Stimulated activated CD4-positive, alpha-beta T cell treated with anti-CD3 and anti-CD28 coated beads, Interleukin-2, amount 100 ng/mL, for 24 hours (primary cell): ENCODE results near the gene TEFM.
"Not testable (repeated sequence)": the region's sequence is repeated elsewhere in the genome, so short reads cannot be mapped to it uniquely, and the experiment has no call there.

Experiments used
- DNase-seq, 2 donors: peaks; one replicate each; pipeline ENCODE4 v3.0.0-alpha.2; 2020

Gene TEFM, protein sequence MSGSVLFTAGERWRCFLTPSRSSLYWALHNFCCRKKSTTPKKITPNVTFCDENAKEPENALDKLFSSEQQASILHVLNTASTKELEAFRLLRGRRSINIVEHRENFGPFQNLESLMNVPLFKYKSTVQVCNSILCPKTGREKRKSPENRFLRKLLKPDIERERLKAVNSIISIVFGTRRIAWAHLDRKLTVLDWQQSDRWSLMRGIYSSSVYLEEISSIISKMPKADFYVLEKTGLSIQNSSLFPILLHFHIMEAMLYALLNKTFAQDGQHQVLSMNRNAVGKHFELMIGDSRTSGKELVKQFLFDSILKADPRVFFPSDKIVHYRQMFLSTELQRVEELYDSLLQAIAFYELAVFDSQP

DNA sequence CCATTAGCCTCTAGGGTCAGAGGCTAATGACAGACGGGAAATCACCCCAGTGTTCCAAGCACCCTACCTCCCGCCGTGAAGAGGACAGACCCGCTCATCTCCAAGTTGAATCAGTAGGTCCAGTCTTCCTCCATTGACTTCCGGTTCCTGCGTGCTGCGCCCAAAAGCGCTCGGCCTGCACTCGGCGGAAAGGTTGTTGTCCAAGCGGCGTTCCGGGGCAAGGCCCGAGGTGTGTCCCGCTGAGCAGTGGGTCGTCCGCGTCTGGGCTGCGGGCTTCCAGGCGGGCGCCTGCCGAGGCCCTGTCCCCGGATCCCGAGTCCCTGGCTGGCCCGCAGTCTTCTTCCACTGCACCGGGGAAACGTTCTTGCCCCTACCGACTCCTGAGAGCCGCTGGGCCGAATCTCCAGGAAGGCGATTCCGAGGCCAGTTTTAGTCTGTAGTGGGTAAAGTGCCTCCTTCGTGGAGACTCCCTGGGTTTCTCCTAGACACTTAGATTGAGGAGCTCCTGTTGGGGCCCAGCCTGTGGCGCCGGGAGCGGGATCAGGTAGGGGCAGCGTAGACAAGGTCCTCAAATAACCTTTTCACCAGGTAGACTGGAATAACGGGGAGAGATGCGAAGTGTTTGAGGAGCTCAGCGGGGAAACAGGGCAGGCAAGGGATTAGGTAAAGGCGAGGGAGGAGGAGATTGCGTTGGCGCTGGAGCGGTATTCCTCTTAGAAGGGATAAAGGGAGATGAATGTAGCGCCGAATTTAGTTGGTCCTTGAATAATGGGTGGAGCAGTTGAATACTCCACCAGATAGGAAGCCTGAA is at the start of gene TEFM:
Gene TEFM (minus strand): TSS at position 138 of the 811 bp plus-strand sequence. CDS start 40 bp downstream, at position 98.
- DNase-seq, result peak; percentile 88 to 92

DNA sequence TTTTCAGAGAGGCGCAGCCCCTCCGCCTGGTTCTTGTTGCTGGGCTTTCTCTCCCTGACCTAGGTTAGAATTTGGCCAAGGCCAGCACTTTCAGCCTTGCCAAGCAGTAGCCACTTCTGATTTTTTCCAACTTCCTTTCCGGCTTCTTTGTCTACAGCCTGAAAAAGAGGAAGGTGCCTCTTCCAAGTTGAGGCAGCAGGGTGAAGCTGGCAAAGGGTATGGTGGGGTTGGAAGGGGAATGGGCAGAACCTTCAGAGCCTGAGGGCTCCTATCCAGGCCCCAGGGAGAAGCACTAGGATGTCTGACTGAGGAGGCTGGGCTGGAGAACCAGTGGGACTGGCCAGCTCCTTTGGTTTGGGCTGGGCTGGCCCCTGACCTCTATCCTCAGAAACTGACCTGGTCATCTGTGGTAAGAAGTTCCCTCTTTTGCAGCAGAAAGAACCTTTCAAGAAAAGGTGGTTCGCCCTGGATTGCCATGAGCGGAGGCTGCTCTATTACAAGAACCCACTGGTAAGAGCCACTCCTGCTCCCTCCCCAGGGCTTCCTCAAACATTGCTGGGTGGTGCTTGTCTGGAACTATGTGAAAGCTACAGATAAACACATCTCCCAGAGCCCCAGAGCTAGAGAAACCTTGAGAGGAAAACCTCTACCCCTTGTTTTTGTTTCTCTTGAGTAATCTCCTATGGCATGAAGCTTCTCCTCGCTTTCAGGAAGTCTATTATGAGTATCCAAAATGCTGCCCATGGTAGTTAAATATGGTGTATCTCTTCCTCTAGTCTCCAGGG is 48.2 kb upstream of the TEFM start:
- DNase-seq, result no peak

DNA sequence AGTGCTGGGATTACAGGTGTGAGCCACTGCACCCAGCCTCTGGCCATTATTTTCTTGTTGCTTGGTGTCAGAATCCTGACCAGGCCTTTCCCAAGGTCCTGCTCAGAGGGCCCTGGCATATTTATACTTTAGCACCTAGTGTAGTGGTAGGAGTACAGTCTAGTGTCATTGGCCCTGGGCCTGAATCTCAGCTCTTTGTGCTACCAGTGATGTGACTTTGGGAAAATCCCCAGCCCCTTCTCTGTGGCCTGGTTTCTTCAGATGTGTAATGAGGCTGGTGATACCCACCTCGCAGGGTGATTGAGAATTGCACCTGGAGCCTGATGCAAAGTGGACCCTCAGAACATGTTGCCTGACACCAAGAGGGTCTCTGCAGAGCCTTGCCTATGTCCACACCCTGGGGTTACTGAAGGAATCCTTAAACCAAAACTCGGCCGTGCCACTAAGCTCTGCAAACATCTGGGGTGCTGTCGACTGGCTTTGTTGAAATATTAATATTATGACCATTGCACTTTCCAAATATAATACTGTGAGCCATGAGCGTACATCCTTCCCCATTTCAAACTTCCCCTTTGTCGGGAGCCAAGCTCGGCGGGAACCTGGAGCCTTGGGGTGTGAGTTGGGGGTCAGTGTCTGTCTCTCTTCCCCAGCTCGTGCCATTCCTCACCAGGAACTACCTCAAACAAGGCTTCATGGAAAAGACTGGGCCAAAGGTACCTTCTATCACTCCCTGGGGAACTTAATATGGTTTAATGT is 46.8 kb upstream of the TEFM start:
- DNase-seq, result no peak

DNA sequence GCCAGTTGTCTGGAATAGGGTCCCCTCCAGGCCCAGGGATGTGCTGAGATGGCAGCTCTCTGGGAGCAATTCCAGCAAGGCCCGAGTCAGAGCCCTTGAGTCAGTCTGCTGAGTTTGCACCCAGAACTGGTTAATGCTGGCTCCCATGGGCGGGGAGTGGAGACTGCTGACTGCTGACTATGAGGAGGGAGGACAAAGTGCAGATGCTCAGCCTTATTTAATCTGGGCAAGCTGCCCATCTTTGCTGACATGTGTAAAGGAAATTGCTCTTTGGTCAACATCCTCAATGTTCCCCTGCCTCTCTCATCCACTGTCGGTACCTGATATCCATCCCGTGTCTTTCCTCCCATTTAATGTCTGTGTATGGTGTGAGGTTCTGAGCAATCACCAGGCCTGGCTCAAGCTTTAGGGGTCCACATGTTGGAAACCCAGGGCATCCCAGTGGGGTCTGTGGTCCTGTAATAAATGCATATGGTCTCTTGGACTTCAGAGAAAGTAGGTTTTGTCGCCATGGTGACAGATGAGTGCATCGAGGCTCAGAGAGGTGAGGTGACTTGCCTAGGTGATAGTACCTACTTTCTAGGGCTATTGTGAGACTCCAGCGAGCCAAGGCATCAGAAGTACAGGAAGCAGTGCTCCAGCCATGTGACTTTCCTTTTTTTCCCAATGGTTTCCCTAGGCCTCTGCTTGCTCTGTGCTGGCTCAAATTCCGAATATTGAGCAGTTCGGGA is 44.8 kb upstream of the TEFM start:
- DNase-seq, result no peak

DNA sequence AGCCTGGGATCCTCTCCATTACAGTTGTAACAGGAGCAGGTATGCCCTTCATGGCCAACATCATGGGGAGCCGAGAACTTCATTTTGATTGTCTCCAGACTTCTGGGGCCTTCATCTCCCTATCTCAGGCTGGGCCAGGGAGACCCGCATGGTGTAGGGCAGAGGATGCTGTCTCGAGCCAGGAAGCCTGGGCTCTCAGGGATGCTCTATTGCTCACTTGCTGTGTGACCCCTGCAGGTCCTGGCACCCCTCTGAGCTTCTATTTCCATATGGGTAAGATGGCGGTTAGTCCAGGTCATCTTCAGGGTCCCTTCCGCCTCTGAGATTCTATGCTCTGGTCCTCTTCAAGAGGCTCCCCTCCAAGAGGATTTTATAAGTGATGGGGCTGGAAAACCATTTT is 44.2 kb upstream of the TEFM start:
- DNase-seq, result no peak

DNA sequence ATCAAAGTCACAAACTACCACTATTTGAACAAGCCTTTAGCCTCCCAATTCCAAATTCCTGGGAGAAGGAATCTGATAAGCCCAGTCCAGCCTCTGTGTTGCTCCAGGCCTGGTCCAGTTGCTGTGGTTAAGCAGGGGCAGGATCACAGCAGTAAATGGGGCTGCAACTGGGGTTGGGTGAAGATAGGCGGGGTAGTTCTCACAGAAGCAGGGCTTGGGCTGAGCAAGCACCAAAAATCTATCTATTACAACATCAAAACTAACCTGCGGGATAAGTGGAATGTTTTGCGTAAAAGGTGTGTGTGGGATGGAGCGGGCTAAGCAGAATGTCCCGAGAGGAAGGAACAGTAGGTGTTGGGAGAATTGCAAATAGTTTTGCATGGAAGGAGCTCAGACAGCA is 41.8 kb upstream of the TEFM start:
- DNase-seq, result no peak

DNA sequence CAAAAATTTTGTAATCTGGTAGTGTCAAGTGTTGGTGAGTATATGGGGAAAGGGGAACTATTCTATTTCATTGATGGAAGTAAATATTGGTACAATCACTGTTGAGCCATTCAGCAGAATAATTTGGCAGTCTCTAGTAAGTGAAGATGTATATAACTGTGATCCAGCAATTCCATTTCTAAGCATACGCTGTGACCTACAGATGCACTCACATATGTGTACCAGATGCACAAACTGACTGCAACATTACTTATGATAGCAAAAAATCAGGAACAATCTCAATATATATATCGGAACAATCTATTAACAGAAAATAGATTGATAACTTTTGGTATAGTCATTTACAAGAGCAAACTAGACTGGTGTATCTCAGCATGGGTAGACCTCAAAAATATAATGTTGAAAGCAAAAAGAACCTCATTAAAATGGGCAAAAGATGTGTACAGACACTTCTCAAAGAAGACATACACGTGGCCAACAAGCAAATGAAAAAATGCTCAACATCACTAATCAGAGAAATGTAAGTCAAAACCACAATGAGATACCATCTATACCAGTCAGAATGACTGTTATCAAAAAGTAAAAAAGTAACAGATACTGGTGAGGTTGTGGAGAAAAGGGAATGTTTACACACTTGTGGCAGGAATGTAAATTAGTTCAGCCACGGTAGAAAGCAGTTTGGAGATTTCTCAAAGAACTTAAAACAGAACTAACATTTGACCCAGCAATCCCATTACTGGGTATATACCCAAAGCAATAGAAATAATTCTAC is 36.5 kb upstream of the TEFM start:
- no peak for DNase-seq

DNA sequence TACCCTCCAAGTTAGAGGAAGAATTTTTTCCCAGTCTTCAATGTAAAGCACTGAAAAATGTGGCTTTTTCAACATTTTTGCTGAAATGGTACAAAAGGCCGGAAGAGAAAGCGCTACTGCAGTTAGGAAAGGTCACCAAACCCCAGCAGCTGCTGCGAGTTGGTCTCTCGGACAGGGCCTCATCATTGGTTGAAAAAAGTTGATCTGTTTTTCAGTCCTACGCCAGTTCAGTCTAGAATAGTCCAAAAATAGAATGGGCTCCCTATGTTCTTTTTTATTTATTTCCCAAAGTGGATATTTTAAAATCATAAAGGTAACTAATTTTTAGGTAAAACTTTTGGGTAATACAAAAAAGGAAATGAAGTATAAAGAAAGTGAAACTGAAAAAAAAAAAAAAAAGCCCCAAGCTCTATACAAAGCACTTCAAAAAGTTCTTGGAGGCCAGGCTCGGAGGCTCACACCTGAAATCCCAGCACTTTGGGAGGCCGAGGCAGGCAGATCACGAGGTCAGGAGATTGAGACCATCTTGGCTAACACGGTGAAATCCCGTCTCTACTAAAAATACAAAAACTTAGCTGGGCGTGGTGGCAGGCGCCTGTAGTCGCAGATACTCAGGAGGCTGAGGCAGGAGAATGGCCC is 33.1 kb upstream of the TEFM start:
- no peak for DNase-seq

DNA sequence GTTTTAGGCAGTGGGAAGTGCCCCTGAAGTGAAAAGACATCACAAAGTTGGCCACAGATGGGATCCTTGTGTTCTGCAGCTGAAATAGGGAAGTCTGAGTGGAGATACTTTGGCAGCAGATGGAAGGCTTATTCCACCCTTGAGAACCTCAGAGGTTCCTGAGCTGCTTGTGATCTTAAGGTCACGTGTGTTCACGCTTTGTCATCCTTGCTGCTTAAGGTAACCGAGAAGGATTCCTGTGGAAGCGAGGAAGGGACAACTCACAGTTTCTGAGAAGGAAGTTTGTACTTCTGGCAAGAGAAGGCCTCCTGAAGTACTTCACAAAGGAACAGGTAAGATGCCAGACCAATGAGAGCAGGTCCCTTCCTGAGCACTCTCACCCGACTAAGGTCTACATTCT is 27.9 kb upstream of the TEFM start:
- DNase-seq, result no peak

DNA sequence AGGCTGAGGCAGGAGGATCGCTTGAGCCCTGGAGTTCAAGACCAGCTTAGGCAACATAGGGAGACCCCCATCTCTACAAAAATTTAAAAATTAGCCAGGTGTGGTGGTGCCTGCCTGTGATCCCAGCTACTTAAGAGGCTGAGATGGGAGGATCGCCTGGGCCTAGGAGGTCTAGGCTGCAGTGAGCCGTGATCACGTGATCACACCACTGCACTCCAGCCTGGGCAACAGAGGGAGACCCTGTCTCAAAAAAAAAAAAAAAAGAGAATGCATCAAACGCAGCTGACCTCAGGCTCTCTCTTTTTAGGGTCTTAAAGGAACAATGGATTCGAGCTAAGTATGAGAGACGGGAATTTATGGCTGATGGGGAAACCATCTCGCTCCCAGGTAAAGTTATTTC is 25.5 kb upstream of the TEFM start:
- not testable (repeated sequence) for DNase-seq

DNA sequence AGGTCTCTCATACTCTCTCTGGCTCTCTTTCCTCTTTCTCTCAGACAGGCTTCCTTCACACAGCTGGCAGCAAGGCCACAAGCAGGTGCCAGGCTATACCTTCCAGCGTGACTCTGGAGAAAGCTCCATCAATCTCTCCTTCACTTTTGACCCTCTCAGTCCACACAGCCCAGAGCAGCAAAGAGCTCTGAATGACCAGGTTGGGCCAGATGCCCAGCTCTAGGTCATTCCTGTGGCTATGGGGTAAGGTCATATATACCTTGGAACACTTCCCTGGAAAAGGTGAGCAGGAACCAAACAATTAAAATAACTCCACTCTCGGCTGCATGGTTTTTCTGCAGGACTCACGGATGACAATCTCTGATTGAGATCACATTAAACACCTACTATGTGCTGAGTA is 24.5 kb upstream of the TEFM start:
- DNase-seq, result no peak

DNA sequence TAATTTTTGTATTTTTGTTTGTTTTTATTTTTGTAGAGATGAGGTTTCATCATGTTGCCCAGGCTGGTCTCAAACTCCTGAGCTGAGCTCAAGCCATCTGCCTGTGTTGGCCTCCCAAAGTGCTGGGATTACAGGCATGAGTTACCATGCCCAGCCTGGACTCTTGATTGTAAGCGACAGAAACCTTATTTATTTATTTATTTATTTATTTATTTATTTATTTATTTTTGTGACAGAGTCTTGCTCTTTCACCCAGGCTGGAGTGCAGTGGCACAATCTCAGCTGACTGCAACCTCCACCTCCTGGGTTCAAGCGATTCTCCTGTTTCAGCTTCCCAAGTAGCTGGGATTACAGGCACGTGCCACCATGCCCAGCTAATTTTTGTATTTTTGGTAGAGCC is 23.8 kb upstream of the TEFM start:
- DNase-seq, result not testable (repeated sequence)

DNA sequence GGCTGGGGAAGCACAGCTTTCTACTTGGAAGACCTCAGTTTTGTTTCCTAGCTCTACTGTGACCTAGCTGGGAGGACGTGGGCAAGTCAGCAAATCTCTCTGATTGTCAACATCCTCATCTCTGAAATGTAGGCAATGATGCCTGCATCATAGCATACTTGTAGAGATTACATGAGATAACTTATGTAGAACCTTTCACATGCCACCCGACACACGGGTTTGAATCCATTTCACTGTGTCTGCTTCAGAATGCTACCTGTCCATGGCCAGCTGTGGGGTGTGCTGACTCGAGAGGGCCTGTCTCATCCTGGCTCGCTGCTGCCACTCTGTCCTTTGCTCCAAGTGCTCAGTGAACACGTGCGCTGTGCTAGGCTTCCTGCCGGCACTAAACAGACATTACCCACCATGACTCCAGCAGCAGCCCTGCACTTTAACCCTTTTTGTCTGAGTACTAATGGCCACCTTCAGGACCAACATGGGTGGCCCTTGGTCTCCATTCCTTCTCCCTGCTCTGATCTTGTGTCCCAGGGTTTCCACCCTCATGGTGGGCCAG is 23.1 kb upstream of the TEFM start:
- DNase-seq, result no peak

DNA sequence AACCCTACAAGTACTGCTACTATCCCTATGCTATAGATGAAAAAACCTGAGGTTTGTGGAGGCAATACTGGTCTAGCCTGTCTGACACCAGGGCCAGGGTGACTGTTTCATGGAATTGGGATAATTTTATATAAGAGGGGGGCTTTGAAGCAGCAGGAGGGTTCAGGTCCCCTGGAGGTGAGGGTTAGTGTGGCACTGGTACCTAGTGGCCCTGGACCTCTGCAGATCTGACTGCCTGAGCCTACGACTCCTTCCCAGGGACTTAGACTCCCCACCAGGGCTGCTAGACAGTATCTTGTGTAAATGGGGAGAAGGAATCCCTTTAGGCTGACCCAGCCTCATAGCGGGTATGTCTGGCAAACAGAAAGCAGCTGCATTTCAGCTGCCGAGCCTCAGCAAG is 22.5 kb upstream of the TEFM start:
- DNase-seq, result no peak

DNA sequence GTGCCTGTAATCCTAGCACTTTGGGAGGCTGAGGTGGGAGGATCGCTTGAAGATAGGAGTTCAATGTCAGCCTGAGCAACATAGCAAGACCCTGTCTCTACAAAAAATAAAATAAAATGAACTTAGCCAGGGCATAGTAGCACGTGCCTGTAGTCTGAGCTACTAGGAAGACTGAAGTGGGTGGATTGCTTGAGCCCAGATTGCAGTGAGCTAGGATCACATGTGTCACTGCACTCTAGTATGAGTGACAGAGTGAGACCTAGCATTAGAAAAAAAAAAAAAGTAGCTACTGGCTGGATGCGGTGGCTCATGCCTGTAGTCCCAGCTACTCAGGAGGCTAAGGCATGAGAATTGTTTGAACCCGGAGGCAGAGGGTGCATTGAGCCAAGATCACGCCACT is 21.7 kb upstream of the TEFM start:
- DNase-seq, result no peak

DNA sequence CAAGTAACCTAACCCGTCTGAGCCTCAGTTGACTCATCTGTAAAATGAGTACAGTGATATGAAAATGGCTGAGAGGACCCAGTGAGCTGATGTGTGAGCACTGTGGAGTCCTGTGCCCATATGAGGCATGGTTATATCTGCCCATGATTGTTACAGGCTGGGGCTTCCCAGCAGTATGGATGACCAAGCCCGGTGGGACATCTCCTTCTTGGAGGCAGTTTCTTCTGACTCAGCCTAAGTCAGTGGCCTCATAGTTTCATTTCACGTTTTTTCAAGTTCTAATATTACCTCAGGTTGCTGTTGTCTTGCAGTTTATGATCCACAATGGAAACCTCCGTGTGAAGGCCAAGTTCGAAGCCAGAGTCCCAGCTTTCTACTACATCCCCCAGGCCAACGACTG is 20.5 kb upstream of the TEFM start:
- no peak for DNase-seq

DNA sequence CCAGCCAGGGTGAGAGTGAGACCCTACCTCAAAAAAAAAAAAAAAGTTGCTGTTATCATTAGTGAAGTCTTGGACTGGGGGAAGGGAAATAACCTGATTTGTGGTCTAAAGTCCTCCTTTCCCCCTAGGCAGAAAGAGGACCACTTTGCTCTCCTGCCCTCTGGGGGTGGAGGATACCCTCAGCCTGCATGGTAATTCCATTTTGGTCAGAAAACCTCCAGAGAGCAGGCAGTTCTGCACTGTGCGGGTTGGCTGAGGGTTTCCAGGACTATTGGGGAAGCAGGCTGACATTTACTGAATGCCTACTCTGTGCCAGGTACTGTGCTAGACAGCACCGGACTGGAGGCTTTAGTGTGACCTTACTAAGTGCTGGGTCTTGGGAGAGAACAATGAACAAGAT is 18.3 kb upstream of the TEFM start:
- no peak for DNase-seq

DNA sequence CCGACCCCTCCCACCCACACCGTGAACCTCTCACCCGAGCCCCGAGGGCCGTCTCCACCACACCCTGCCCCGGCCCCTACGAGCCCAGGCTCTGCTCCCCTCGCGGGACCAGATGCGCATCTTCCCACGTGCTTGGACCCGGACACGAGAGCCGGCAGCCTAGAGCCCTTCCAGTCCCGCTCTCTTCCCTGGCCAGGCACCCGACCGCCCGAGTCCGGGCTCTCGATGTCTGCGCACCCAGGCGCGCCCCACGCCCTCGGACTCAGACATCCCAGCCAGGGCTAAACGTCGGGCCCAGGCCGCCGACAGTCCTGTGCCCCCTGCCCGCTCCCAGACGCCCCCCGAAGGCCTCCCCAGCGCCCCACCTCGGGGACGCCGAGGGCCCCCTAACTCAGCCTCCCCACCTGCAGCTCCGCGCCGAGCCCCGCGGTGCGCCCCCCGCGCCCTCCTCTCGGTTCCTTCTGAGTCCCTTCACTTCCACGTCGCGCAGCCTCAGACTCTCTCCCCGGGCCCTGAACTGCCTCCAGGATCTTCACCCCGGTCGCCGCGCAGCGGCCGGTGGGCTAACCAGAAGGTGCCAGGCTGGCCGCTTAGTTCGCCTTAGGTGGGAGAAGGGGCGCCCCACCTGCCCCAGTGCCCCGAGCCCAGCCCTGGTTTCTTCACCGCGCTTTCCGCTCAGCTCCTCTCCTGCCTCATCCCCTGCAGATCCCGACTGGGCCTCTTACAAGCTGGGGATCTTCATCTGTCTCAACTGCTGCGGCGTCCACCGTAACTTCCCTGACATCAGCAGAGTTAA is 16.4 kb upstream of the TEFM start:
- peak in 1 of 2 donors; percentile 12 for DNase-seq

DNA sequence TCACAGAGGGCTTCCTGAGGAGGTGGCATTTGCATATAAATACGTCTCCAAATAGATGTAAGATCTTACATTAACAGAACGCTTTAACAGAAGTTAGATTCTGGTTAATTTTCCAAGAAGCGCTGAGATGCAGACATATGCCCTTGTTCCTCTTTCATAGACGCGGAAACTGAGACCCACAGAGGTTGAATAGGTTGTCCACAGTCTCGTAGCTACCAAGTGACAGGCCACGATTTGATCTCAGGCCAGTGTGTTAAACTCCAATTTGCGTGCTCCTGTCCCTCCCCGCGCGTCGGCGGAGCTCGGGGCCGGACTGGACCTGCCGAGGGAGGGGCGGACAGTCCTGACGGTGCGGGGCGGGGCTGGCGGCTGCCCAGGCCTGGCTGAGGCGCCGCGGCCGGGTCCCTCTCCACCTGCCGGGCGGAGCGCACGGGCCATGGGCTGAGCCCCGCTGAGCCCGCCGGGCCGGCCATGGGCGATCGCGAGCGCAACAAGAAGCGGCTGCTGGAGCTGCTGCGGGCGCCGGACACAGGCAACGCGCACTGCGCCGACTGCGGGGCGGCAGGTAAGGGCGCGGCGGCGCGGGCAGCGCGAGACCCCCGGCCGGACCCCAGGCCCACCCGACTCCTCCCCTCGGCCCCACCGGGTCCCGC is 15.6 kb upstream of the TEFM start, which contains the start of gene ADAP2:
Gene ADAP2 (plus strand): TSS at position 402 of the 653 bp plus-strand sequence. CDS start 70 bp downstream, at position 472.
- DNase-seq, result peak in 1 of 2 donors; percentile 7
